PC-9 (cell line): Measurements from ENCODE around the gene KRT3.

Source experiments
- CTCF ChIP-seq: fragments of 200-600 bp; sonication (generic); conservative IDR thresholded peaks from 2 replicates; pipeline ENCODE4 v1.6.1; 2017; ENCODE audit warnings: mixed run types, antibody characterized with exemption, mild to moderate bottlenecking, moderate library complexity
- EZH2 ChIP-seq: fragments of 200-600 bp; sonication (generic); IDR thresholded peaks from 2 replicates; pipeline ENCODE4 v1.8.0; 2017; ENCODE audit warnings: antibody characterized with exemption, low read depth

DNA sequence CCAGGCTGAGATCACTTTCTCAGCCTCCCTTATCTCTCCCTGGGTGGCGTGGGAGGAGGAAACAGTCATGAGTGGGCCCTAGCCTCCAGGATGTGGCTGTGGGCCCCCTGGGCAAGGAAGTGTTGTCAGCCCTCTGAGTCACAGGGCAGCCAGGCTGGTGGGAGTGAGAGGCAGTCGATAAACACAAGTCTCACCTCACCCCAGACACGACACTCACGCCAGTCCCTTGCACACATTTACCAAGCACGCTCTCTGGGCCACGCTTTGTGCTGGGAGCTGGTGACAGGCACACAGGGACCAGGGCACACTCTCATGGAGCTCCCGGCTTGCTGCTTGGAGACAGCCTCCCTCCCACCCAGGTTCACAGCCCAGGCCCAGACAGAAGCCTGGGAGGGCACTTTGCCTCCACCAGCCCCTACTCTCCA lies 40.1 kb upstream of the KRT3 start:
- TF ChIP-seq EZH2 (no peak), CTCF (no peak)
